Measurements from ENCODE around the gene MSI2.

MSI2 gene

GRCh38 chr17:57356153-57356718 is 99.9 kb downstream of the MSI2 start:
- Histone ChIP-seq H3K9me3 (ENCODE audit: control insufficient read depth, insufficient read depth, low read length) (no peaks in the 10 kb centered on the region), H3K27me3 (ENCODE audit: control insufficient read depth, insufficient read depth, low read length) (no peaks in the 10 kb centered on the region), H3K36me3 (ENCODE audit: control insufficient read depth, insufficient read depth, low read length) (no peaks in the 10 kb centered on the region), H3K4me1 (ENCODE audit: control insufficient read depth, insufficient read depth, low read length) (peaks cover 2% of the 10 kb centered on the region; the same call in 1 of the 2 replicates), H3K4me3 (ENCODE audit: low read length) (no peak overlapping the region), H3K27ac (ENCODE audit: low read length) (no peak overlapping the region)
- DNase-seq (ENCODE audit: low read depth, low spot score) = no peak
- WGBS (ENCODE audit: insufficient coverage, insufficient read length) = no CpG with 5 or more reads among the region's 6 CpGs

GRCh38 chr17:57356719-57357391 is 100.5 kb downstream of the MSI2 start:
- WGBS (ENCODE audit: insufficient coverage, insufficient read length) = 100% methylated on average over 2 of the region's 16 CpGs
- Histone ChIP-seq H3K9me3 (ENCODE audit: control insufficient read depth, insufficient read depth, low read length) (no peaks in the 10 kb centered on the region), H3K27ac (ENCODE audit: low read length) (no peak overlapping the region), H3K27me3 (ENCODE audit: control insufficient read depth, insufficient read depth, low read length) (no peaks in the 10 kb centered on the region), H3K4me1 (ENCODE audit: control insufficient read depth, insufficient read depth, low read length) (peaks cover 2% of the 10 kb centered on the region; the same call in 1 of the 2 replicates), H3K4me3 (ENCODE audit: low read length) (no peak overlapping the region), H3K36me3 (ENCODE audit: control insufficient read depth, insufficient read depth, low read length) (no peaks in the 10 kb centered on the region)
- no peak for DNase-seq (ENCODE audit: low read depth, low spot score)

GRCh38 chr17:57357392-57357784 is 101.1 kb downstream of the MSI2 start:
- Histone ChIP-seq H3K4me3 (ENCODE audit: low read length) (no peak overlapping the region), H3K27me3 (ENCODE audit: control insufficient read depth, insufficient read depth, low read length) (no peaks in the 10 kb centered on the region), H3K36me3 (ENCODE audit: control insufficient read depth, insufficient read depth, low read length) (no peaks in the 10 kb centered on the region), H3K27ac (ENCODE audit: low read length) (no peak overlapping the region), H3K4me1 (ENCODE audit: control insufficient read depth, insufficient read depth, low read length) (peaks cover 2% of the 10 kb centered on the region; the same call in 1 of the 2 replicates), H3K9me3 (ENCODE audit: control insufficient read depth, insufficient read depth, low read length) (no peaks in the 10 kb centered on the region)
- DNase-seq (ENCODE audit: low read depth, low spot score) = no peak
- no CpG with 5 or more reads among the region's 11 CpGs for WGBS (ENCODE audit: insufficient coverage, insufficient read length)

- no peaks in the 10 kb centered on the region for H3K9me3 ChIP-seq (ENCODE audit: control insufficient read depth, insufficient read depth, low read length)
- no peaks in the 10 kb centered on the region for H3K27me3 ChIP-seq (ENCODE audit: control insufficient read depth, insufficient read depth, low read length)
- no peak for DNase-seq (ENCODE audit: low read depth, low spot score)
- H3K4me1 ChIP-seq (ENCODE audit: control insufficient read depth, insufficient read depth, low read length) = peaks cover 2% of the 10 kb centered on the region; the same call in 1 of the 2 replicates
- no peak overlapping the region for H3K4me3 ChIP-seq (ENCODE audit: low read length)
- no peak overlapping the region for H3K27ac ChIP-seq (ENCODE audit: low read length)
- no peaks in the 10 kb centered on the region for H3K36me3 ChIP-seq (ENCODE audit: control insufficient read depth, insufficient read depth, low read length)
- no CpG with 5 or more reads among the region's 3 CpGs for WGBS (ENCODE audit: insufficient coverage, insufficient read length)
Observed at GRCh38 chr17:57357830-57358430, 101.6 kb downstream of the MSI2 start.

- Histone ChIP-seq H3K36me3 (ENCODE audit: control insufficient read depth, insufficient read depth, low read length) (no peaks in the 10 kb centered on the region), H3K4me1 (ENCODE audit: control insufficient read depth, insufficient read depth, low read length) (peaks cover 2% of the 10 kb centered on the region; the same call in 1 of the 2 replicates), H3K27ac (ENCODE audit: low read length) (no peak overlapping the region), H3K4me3 (ENCODE audit: low read length) (no peak overlapping the region), H3K27me3 (ENCODE audit: control insufficient read depth, insufficient read depth, low read length) (no peaks in the 10 kb centered on the region), H3K9me3 (ENCODE audit: control insufficient read depth, insufficient read depth, low read length) (no peaks in the 10 kb centered on the region)
- no CpG with 5 or more reads among the region's 2 CpGs for WGBS (ENCODE audit: insufficient coverage, insufficient read length)
- DNase-seq (ENCODE audit: low read depth, low spot score) = no peak
Observed at GRCh38 chr17:57360266-57360665, 103.9 kb downstream of the MSI2 start.

GRCh38 chr17:57362797-57363556 is 106.7 kb downstream of the MSI2 start:
- Histone ChIP-seq H3K27me3 (ENCODE audit: control insufficient read depth, insufficient read depth, low read length) (no peaks in the 10 kb centered on the region), H3K36me3 (ENCODE audit: control insufficient read depth, insufficient read depth, low read length) (no peaks in the 10 kb centered on the region), H3K9me3 (ENCODE audit: control insufficient read depth, insufficient read depth, low read length) (no peaks in the 10 kb centered on the region), H3K27ac (ENCODE audit: low read length) (no peak overlapping the region), H3K4me1 (ENCODE audit: control insufficient read depth, insufficient read depth, low read length) (peaks cover 3% of the 10 kb centered on the region; the same call in 1 of the 2 replicates), H3K4me3 (ENCODE audit: low read length) (no peak overlapping the region)
- no peak for DNase-seq (ENCODE audit: low read depth, low spot score)
- WGBS (ENCODE audit: insufficient coverage, insufficient read length) = no CpG with 5 or more reads among the region's 9 CpGs

- no peak for DNase-seq (ENCODE audit: low read depth, low spot score)
- H3K4me3 ChIP-seq (ENCODE audit: low read length) = no peak overlapping the region
- H3K27me3 ChIP-seq (ENCODE audit: control insufficient read depth, insufficient read depth, low read length) = no peaks in the 10 kb centered on the region
- WGBS (ENCODE audit: insufficient coverage, insufficient read length) = no CpG with 5 or more reads among the region's 4 CpGs
- H3K27ac ChIP-seq (ENCODE audit: low read length) = no peak overlapping the region
- no peaks in the 10 kb centered on the region for H3K36me3 ChIP-seq (ENCODE audit: control insufficient read depth, insufficient read depth, low read length)
- peaks cover 3% of the 10 kb centered on the region; the same call in 1 of the 2 replicates for H3K4me1 ChIP-seq (ENCODE audit: control insufficient read depth, insufficient read depth, low read length)
- no peaks in the 10 kb centered on the region for H3K9me3 ChIP-seq (ENCODE audit: control insufficient read depth, insufficient read depth, low read length)
Observed at GRCh38 chr17:57363580-57363979, 107.3 kb downstream of the MSI2 start.

- DNase-seq (ENCODE audit: low read depth, low spot score) = no peak
Observed at GRCh38 chr17:57363998-57364643, 107.8 kb downstream of the MSI2 start.

DNA sequence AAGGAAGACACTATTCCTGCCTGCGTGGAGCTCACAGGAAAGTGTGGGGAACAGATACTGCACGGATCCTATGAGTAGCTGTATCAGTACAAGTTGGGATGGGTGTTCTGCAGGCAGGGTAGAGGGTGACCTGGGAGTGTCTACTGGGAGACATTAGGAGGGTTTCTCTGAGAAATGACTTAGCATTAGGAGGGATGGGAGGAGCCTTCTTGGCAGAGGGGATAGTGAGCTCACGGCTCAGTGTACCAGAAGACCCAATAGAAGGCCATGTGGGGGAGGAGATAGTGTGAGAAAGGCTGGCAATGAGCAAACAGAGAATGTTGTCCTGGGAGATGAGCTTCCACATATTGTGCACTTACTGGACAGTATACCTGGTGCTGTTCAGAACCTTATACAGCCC is 109.1 kb downstream of the MSI2 start:
- WGBS (ENCODE audit: insufficient coverage, insufficient read length) = no CpG with 5 or more reads among the region's 3 CpGs
- Histone ChIP-seq H3K36me3 (ENCODE audit: control insufficient read depth, insufficient read depth, low read length) (no peaks in the 10 kb centered on the region), H3K27me3 (ENCODE audit: control insufficient read depth, insufficient read depth, low read length) (no peaks in the 10 kb centered on the region), H3K27ac (ENCODE audit: low read length) (no peak overlapping the region), H3K9me3 (ENCODE audit: control insufficient read depth, insufficient read depth, low read length) (no peaks in the 10 kb centered on the region), H3K4me3 (ENCODE audit: low read length) (no peak overlapping the region), H3K4me1 (ENCODE audit: control insufficient read depth, insufficient read depth, low read length) (peaks cover 6% of the 10 kb centered on the region; the same call in 1 of the 2 replicates)
- no peak for DNase-seq (ENCODE audit: low read depth, low spot score)

More at GRCh38 chr17:57363998-57364643, 107.8 kb downstream of the MSI2 start:
- WGBS (ENCODE audit: insufficient coverage, insufficient read length) = no CpG with 5 or more reads among the region's 7 CpGs
- Histone ChIP-seq H3K27me3 (ENCODE audit: control insufficient read depth, insufficient read depth, low read length) (no peaks in the 10 kb centered on the region), H3K9me3 (ENCODE audit: control insufficient read depth, insufficient read depth, low read length) (no peaks in the 10 kb centered on the region), H3K4me1 (ENCODE audit: control insufficient read depth, insufficient read depth, low read length) (peaks cover 5% of the 10 kb centered on the region; the same call in 1 of the 2 replicates), H3K4me3 (ENCODE audit: low read length) (no peak overlapping the region), H3K36me3 (ENCODE audit: control insufficient read depth, insufficient read depth, low read length) (no peaks in the 10 kb centered on the region), H3K27ac (ENCODE audit: low read length) (no peak overlapping the region)

DNA sequence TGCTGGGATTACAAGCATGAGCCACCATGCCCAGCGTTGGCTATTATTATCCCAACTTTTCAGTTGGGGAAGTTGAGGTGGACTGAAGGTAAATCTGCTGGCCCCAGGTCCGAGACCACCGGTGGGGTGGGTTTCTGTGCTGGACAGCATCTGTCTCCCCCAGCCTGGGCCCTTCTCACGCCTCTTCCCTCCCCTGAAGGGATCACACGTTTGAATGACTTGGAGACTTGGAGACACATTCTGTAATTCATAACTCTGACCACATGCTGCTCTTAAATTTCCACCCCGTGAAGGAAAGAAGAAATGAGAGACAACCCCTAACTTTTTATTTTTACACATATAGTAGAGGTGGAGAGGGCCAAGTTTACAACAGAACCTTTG is 109.8 kb downstream of the MSI2 start:
- no peaks in the 10 kb centered on the region for H3K27me3 ChIP-seq (ENCODE audit: control insufficient read depth, insufficient read depth, low read length)
- DNase-seq (ENCODE audit: low read depth, low spot score) = no peak
- H3K27ac ChIP-seq (ENCODE audit: low read length) = no peak overlapping the region
- no peaks in the 10 kb centered on the region for H3K36me3 ChIP-seq (ENCODE audit: control insufficient read depth, insufficient read depth, low read length)
- WGBS (ENCODE audit: insufficient coverage, insufficient read length) = no CpG with 5 or more reads among the region's 6 CpGs
- H3K4me1 ChIP-seq (ENCODE audit: control insufficient read depth, insufficient read depth, low read length) = peaks cover 6% of the 10 kb centered on the region; the same call in 1 of the 2 replicates
- no peaks in the 10 kb centered on the region for H3K9me3 ChIP-seq (ENCODE audit: control insufficient read depth, insufficient read depth, low read length)
- H3K4me3 ChIP-seq (ENCODE audit: low read length) = no peak overlapping the region
